Measurements from ENCODE around the gene PLA2G2F. TPM values are rescaled to one million over a fixed set of nuclear protein-coding genes. Genes with fewer than 3 reads are reported as not detected.
"Not testable (repeated sequence)": the region's sequence is repeated elsewhere in the genome, so short reads cannot be mapped to it uniquely, and the experiment has no call there.

The PLA2G2F gene
- total RNA-seq, 1 donor from 2014 or later, result not detected

DNA sequence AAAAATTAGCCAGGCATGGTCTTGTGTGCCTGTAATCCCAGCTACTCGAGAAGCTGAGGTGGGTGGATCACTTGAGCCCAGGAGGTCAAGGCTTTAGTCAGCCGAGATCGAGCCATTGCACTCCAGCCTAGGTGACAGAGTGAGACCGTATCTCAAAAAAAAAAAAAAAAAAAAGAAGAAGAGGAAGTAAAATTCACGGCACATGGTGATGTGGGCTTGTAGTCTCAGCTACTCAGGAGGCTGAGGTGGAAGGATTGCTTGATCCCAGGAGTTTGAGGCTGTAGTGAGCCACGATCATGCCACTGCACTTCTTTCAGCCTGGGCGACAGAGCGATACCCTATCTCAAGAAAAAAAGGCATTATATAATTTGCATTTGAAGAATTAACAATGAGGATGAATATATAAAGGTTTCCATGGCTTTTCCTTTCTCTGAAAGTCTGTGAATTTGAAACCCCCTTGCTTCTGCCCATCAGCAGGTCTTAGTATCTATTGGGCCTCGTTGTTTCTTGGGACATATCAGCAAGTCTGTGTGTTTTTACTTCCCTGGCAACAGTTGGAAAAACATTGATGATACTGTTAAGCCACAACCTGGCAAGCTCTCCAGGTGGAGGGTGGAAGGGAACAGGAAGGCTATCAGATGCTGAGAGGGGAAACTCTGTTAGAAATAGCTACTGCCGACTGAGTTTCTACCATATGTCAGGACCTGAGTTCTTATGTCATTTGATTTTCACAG, 15.2 kb upstream of the PLA2G2F start:
- Mint-ChIP-seq H3K9me3 (no peaks in the 10 kb centered on the region), H3K27me3 (ENCODE audit: low read depth) (peaks cover 11% of the 10 kb centered on the region), H3K36me3 (ENCODE audit: low read depth) (no peaks in the 10 kb centered on the region), H3K4me1 (peaks cover 4% of the 10 kb centered on the region), H3K27ac (ENCODE audit: unreplicated experiment) (no peak overlapping the region), H3K4me3 (no peak overlapping the region)
- TF ChIP-seq, protein P1, sequence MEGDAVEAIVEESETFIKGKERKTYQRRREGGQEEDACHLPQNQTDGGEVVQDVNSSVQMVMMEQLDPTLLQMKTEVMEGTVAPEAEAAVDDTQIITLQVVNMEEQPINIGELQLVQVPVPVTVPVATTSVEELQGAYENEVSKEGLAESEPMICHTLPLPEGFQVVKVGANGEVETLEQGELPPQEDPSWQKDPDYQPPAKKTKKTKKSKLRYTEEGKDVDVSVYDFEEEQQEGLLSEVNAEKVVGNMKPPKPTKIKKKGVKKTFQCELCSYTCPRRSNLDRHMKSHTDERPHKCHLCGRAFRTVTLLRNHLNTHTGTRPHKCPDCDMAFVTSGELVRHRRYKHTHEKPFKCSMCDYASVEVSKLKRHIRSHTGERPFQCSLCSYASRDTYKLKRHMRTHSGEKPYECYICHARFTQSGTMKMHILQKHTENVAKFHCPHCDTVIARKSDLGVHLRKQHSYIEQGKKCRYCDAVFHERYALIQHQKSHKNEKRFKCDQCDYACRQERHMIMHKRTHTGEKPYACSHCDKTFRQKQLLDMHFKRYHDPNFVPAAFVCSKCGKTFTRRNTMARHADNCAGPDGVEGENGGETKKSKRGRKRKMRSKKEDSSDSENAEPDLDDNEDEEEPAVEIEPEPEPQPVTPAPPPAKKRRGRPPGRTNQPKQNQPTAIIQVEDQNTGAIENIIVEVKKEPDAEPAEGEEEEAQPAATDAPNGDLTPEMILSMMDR (conservative IDR thresholded peaks at IDR 0.05), result no peak
- DNase-seq (ENCODE audit: low read depth, low spot score), result no peak

DNA sequence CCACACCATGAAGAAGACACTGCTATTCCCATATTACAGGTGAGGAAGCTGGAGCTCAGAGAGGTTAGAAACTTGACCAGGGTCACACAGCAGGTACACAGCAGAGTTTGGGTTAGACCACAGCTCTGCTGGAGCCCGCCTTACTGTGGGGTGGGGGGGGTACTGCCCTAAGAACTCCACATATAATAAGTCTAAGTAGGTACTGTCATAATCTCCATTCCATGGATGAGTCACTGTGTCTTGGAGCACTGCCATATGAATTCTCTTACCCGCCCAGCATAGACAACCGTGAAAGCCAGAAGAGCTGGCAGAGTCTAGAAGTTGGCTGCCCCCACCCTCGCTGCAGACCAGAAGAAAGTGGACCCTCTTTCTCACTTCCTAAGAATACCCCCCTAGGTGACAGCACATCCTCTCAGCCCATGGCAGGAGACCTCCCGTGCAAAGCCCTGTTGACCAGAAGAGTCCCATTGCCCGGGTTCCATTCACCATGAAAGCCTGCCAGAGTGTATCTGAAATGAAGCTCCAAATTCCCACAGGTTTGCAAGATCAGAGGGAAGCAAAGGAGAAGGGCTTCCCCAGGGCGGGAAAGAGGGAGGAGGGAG, 14.6 kb upstream of the PLA2G2F start:
- peaks cover 4% of the 10 kb centered on the region for H3K4me1 Mint-ChIP-seq
- H3K4me3 Mint-ChIP-seq, result no peak overlapping the region
- no peaks in the 10 kb centered on the region for H3K9me3 Mint-ChIP-seq
- H3K27me3 Mint-ChIP-seq (ENCODE audit: low read depth), result peaks cover 11% of the 10 kb centered on the region
- DNase-seq (ENCODE audit: low read depth, low spot score), result no peak
- TF ChIP-seq, protein P1 (conservative IDR thresholded peaks at IDR 0.05), result no peak
- no peak overlapping the region for H3K27ac Mint-ChIP-seq (ENCODE audit: unreplicated experiment)
- no peaks in the 10 kb centered on the region for H3K36me3 Mint-ChIP-seq (ENCODE audit: low read depth)

DNA sequence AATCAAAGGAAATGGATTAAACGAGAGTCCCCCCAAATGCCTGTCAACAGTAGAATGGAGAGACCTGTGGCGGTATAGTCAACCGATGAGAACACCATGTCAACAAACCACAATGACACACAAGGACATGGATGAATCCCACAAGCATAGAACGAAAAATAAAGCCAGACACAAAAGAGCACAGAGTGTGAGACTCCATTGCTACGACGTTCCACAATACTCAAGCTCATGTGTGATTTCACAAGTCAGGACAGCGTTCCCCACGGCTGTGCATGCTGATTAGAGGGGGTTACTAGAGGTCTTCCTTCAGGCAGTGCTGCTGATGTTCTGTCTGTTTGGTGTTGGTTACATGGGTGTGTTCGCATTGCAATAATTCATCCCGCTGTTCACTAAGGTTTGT, 14.0 kb upstream of the PLA2G2F start:
- H3K36me3 Mint-ChIP-seq (ENCODE audit: low read depth), result no peaks in the 10 kb centered on the region
- DNase-seq (ENCODE audit: low read depth, low spot score), result no peak
- H3K4me1 Mint-ChIP-seq, result peaks cover 4% of the 10 kb centered on the region

DNA sequence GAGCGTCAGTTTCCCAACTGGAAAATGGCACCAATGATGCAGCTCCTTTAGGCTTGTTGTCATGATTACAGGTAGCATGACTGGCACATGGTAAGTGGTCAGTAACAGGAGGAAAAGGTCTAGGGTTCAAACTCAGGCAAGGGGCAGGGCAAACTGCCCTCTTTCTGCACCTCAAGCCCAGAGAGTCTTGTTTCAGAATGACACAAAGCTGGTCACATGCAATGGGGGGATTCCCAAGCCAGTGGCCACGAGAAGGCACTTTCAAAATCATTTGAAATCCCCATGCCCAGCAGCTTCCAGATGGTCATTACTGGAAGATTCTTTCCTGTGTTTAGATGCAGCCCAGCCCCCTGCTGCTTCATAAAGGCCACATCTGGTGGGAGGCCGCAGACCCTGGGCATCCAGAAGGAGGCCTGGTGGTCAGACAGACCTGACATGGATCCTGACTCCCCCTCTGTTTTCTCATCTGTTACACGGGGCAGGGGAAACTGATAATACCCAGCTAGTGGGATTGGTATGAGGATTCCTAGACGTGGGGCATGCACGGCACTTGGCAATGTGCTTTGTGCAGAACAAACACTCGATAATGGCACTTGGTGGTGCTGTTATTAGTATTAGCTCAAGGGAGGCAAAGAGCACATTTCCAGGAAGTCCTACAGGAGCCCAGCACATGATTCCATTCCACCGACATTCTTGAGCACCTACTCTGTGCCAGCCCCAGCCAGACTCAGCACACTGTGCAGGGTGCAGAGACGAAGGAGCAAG, 12.9 kb upstream of the PLA2G2F start:
- Mint-ChIP-seq H3K4me1 (peaks cover 4% of the 10 kb centered on the region), H3K36me3 (ENCODE audit: low read depth) (no peaks in the 10 kb centered on the region), H3K27me3 (ENCODE audit: low read depth) (peaks cover 3% of the 10 kb centered on the region), H3K4me3 (no peak overlapping the region), H3K27ac (ENCODE audit: unreplicated experiment) (no peak overlapping the region), H3K9me3 (peaks cover 6% of the 10 kb centered on the region)
- DNase-seq (ENCODE audit: low read depth, low spot score), result no peak
- TF ChIP-seq, protein P1 (conservative IDR thresholded peaks at IDR 0.05), result no peak

More for the DNA sequence above, 14.0 kb upstream of the PLA2G2F start:
- no peak overlapping the region for H3K4me3 Mint-ChIP-seq
- TF ChIP-seq, protein P1 (conservative IDR thresholded peaks at IDR 0.05), result no peak
- H3K27ac Mint-ChIP-seq (ENCODE audit: unreplicated experiment), result no peak overlapping the region
- peaks cover 5% of the 10 kb centered on the region for H3K9me3 Mint-ChIP-seq
- peaks cover 6% of the 10 kb centered on the region for H3K27me3 Mint-ChIP-seq (ENCODE audit: low read depth)

DNA sequence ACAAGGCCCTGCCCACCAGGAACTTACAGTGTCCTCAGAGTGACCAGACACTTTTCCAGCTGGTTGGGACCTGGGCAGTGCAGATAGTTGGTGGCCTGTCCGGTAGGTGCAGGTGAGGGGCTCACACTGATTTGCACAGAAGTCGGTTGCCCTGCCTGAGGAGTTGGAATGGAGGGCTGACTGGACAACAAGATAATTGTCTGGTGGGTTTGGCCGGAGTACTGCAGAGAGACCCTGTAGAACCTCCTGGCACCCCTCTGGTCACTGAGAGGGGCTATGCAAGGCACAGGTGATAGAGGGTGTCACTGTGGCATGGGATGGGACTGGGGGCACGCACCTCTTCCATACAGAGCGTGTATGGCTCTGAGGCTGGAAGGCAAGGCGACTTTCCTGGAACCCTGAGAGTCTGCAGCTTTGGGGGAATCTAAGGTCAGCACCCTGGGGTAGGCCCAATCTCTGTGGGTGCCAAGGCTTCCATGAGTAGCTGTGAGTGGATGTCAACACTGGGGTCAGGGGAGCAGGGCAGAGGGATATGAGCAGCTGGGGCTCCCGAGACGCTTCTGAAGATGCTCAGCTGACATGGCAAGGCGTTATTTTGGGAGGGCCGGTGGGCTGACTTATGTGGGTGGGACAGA, 12.2 kb upstream of the PLA2G2F start:
- TF ChIP-seq, protein P1 (conservative IDR thresholded peaks at IDR 0.05), result no peak
- no peak overlapping the region for H3K27ac Mint-ChIP-seq (ENCODE audit: unreplicated experiment)
- H3K9me3 Mint-ChIP-seq, result peaks cover 8% of the 10 kb centered on the region
- H3K36me3 Mint-ChIP-seq (ENCODE audit: low read depth), result peaks cover 2% of the 10 kb centered on the region
- no peak overlapping the region for H3K4me3 Mint-ChIP-seq
- peaks cover 3% of the 10 kb centered on the region for H3K27me3 Mint-ChIP-seq (ENCODE audit: low read depth)
- H3K4me1 Mint-ChIP-seq, result peaks cover 4% of the 10 kb centered on the region
- no peak for DNase-seq (ENCODE audit: low read depth, low spot score)

DNA sequence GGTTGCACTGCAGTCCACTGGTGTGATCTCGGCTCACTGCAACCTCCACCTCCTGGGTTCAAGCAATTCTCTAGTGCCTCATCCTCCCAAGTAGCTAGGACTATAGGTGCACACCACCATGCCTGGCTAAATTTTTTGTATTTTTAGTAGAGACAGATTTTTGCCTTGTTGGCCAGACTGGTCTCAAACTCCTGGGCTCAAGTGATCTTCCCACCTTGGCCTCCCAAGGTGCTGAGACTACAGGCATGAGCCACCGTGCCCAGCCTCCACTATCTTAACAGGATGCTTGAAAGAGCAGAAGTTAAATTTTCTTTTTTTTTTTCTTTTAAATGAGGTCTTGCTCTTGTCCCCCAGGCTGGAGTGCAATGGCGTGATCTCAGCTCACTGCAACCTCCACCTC, 8.6 kb upstream of the PLA2G2F start:
- H3K4me1 Mint-ChIP-seq; H3K4me3 Mint-ChIP-seq; H3K9me3 Mint-ChIP-seq; H3K36me3 Mint-ChIP-seq (ENCODE audit: low read depth); DNase-seq (ENCODE audit: low read depth, low spot score); H3K27ac Mint-ChIP-seq (ENCODE audit: unreplicated experiment): not testable (repeated sequence)
- H3K27me3 Mint-ChIP-seq (ENCODE audit: low read depth), result peaks cover 12% of the 10 kb centered on the region

All from neural crest cell (in vitro differentiated cells).